Stimulated activated naive CD8-positive, alpha-beta T cell treated with anti-CD3 and anti-CD28 coated beads, Interleukin-15, amount 100 ng/mL, for 72 hours (primary cell): ENCODE data around the gene RSKR.

Experiments
- ATAC-seq: fragments of 150-1000 bp; cut with Tn5 transposase; 2 replicates; pipeline ENCODE4 v1.10.0; 2021; ENCODE audit warnings: mild to moderate bottlenecking, moderate library complexity
- DNase-seq, 2 donors: peaks; one replicate each; pipeline ENCODE4 v3.0.0; 2021 to 2022
- H3K27ac Mint-ChIP-seq, 2 donors: one replicate each; pipeline ENCODE4 v1.8.0; 2022; ENCODE audit warnings: mild to moderate bottlenecking in 2 of 2, mixed read lengths in 2 of 2, moderate library complexity in 2 of 2
- H3K27me3 Mint-ChIP-seq: one replicate; pipeline ENCODE4 v1.8.0; 2022; ENCODE audit warnings: mixed read lengths
- H3K4me1 Mint-ChIP-seq: one replicate; pipeline ENCODE4 v1.8.0; 2022; ENCODE audit warnings: mild to moderate bottlenecking, mixed read lengths
- H3K4me3 Mint-ChIP-seq, 2 donors: one replicate each; pipeline ENCODE4 v1.8.0; 2022; ENCODE audit warnings: mild to moderate bottlenecking in 2 of 2, mixed read lengths in 2 of 2, moderate library complexity in 1 of 2
- H3K9me3 Mint-ChIP-seq, 2 donors: one replicate each; pipeline ENCODE4 v1.8.0; 2022; ENCODE audit warnings: mixed read lengths in 2 of 2

Gene RSKR

GRCh38 chr17:28643983-28644786 lies 30.2 kb upstream of the RSKR start:
- peak; percentile 25 to 27 for DNase-seq
- H3K4me1 Mint-ChIP-seq = peaks cover 50% of the 10 kb centered on the region
- H3K27me3 Mint-ChIP-seq = no peaks in the 10 kb centered on the region
- H3K9me3 Mint-ChIP-seq = no peaks in the 10 kb centered on the region
- H3K27ac Mint-ChIP-seq = peak overlapping the region; percentile 92 to 97
- ATAC-seq = peak; percentile 5
- peak overlapping the region; percentile 87 to 99 for H3K4me3 Mint-ChIP-seq

- Mint-ChIP-seq H3K27me3 (no peaks in the 10 kb centered on the region), H3K4me1 (peaks cover 50% of the 10 kb centered on the region), H3K9me3 (no peaks in the 10 kb centered on the region), H3K27ac (no peak overlapping the region), H3K4me3 (no peak overlapping the region)
- ATAC-seq (no peak), DNase-seq (no peak)
Measured at GRCh38 chr17:28641579-28641978, 27.6 kb upstream of the RSKR start.

GRCh38 chr17:28635506-28635905 lies 21.5 kb upstream of the RSKR start:
- no peak overlapping the region for H3K27ac Mint-ChIP-seq
- ATAC-seq = no peak
- H3K27me3 Mint-ChIP-seq = no peaks in the 10 kb centered on the region
- peaks cover 27% of the 10 kb centered on the region for H3K4me1 Mint-ChIP-seq
- no peak overlapping the region for H3K4me3 Mint-ChIP-seq
- no peak for DNase-seq
- H3K9me3 Mint-ChIP-seq = no peaks in the 10 kb centered on the region

GRCh38 chr17:28634206-28634865 lies 20.4 kb upstream of the RSKR start:
- no peak for ATAC-seq
- H3K27me3 Mint-ChIP-seq = no peaks in the 10 kb centered on the region
- no peak overlapping the region for H3K4me3 Mint-ChIP-seq
- no peak for DNase-seq
- H3K27ac Mint-ChIP-seq = no peak overlapping the region
- H3K9me3 Mint-ChIP-seq = no peaks in the 10 kb centered on the region
- peaks cover 23% of the 10 kb centered on the region for H3K4me1 Mint-ChIP-seq

- no peaks in the 10 kb centered on the region for H3K4me1 Mint-ChIP-seq
Measured at GRCh38 chr17:28626818-28627217, 12.8 kb upstream of the RSKR start.

GRCh38 chr17:28624148-28624547 lies 10.2 kb upstream of the RSKR start:
- DNase-seq = no peak
- Mint-ChIP-seq H3K9me3 (no peaks in the 10 kb centered on the region), H3K27me3 (no peaks in the 10 kb centered on the region), H3K4me1 (no peaks in the 10 kb centered on the region), H3K27ac (peak overlapping the region in 1 of 2 donors; percentile 2), H3K4me3 (no peak overlapping the region)
- no peak for ATAC-seq

More at GRCh38 chr17:28626818-28627217, 12.8 kb upstream of the RSKR start:
- no peaks in the 10 kb centered on the region for H3K27me3 Mint-ChIP-seq
- no peak for DNase-seq
- H3K4me3 Mint-ChIP-seq = no peak overlapping the region
- no peaks in the 10 kb centered on the region for H3K9me3 Mint-ChIP-seq
- ATAC-seq = no peak
- H3K27ac Mint-ChIP-seq = no peak overlapping the region

GRCh38 chr17:28623696-28624095 lies 9.7 kb upstream of the RSKR start:
- H3K27me3 Mint-ChIP-seq = no peaks in the 10 kb centered on the region
- H3K4me1 Mint-ChIP-seq = no peaks in the 10 kb centered on the region
- no peak overlapping the region for H3K4me3 Mint-ChIP-seq
- H3K27ac Mint-ChIP-seq = no peak overlapping the region
- H3K9me3 Mint-ChIP-seq = no peaks in the 10 kb centered on the region
- DNase-seq = no peak
- ATAC-seq = no peak

- H3K27ac Mint-ChIP-seq = no peak overlapping the region
- no peaks in the 10 kb centered on the region for H3K9me3 Mint-ChIP-seq
- no peak for DNase-seq
- no peak for ATAC-seq
- no peak overlapping the region for H3K4me3 Mint-ChIP-seq
- H3K4me1 Mint-ChIP-seq = no peaks in the 10 kb centered on the region
- no peaks in the 10 kb centered on the region for H3K27me3 Mint-ChIP-seq
Measured at GRCh38 chr17:28622186-28622585, 8.2 kb upstream of the RSKR start.

GRCh38 chr17:28620010-28620409 lies 6.0 kb upstream of the RSKR start:
- Mint-ChIP-seq H3K4me1 (no peaks in the 10 kb centered on the region), H3K27ac (peak overlapping the region in 1 of 2 donors; percentile 8), H3K27me3 (no peaks in the 10 kb centered on the region), H3K4me3 (no peak overlapping the region), H3K9me3 (no peaks in the 10 kb centered on the region)
- DNase-seq (no peak), ATAC-seq (no peak)

- H3K9me3 Mint-ChIP-seq = no peaks in the 10 kb centered on the region
- DNase-seq (no peak), ATAC-seq (no peak)
- H3K4me1 Mint-ChIP-seq = no peaks in the 10 kb centered on the region
- H3K27ac Mint-ChIP-seq = no peak overlapping the region
- H3K27me3 Mint-ChIP-seq = no peaks in the 10 kb centered on the region
- no peak overlapping the region for H3K4me3 Mint-ChIP-seq
Measured at GRCh38 chr17:28618464-28618863, 4.5 kb upstream of the RSKR start.

GRCh38 chr17:28616281-28616680 lies 2.3 kb upstream of the RSKR start:
- DNase-seq = no peak
- Mint-ChIP-seq H3K4me3 (no peak overlapping the region), H3K4me1 (no peaks in the 10 kb centered on the region), H3K9me3 (no peaks in the 10 kb centered on the region), H3K27ac (no peak overlapping the region), H3K27me3 (no peaks in the 10 kb centered on the region)
- no peak for ATAC-seq

- H3K4me3 Mint-ChIP-seq = no peak overlapping the region
- H3K4me1 Mint-ChIP-seq = no peaks in the 10 kb centered on the region
- ATAC-seq = no peak
- H3K27ac Mint-ChIP-seq = no peak overlapping the region
- DNase-seq = no peak
- no peaks in the 10 kb centered on the region for H3K27me3 Mint-ChIP-seq
- H3K9me3 Mint-ChIP-seq = no peaks in the 10 kb centered on the region
Measured at GRCh38 chr17:28615260-28615940, 1.4 kb upstream of the RSKR start.

- peak; percentile 15 to 26 for DNase-seq
- ATAC-seq = peak; percentile 74
- Mint-ChIP-seq H3K27me3 (no peaks in the 10 kb centered on the region), H3K4me1 (no peaks in the 10 kb centered on the region), H3K4me3 (no peak overlapping the region), H3K9me3 (no peaks in the 10 kb centered on the region), H3K27ac (peak overlapping the region in 1 of 2 donors; percentile 63)
Measured at GRCh38 chr17:28612936-28613872, 781 bp downstream of the RSKR start.

- H3K4me3 Mint-ChIP-seq = no peak overlapping the region
- no peak for ATAC-seq
- no peak for DNase-seq
- H3K27ac Mint-ChIP-seq = peak overlapping the region in 1 of 2 donors; percentile 27
- no peaks in the 10 kb centered on the region for H3K4me1 Mint-ChIP-seq
- H3K9me3 Mint-ChIP-seq = no peaks in the 10 kb centered on the region
- no peaks in the 10 kb centered on the region for H3K27me3 Mint-ChIP-seq
Measured at GRCh38 chr17:28612531-28612930, 1.5 kb downstream of the RSKR start.

GRCh38 chr17:28610376-28610775 lies 3.6 kb downstream of the RSKR start:
- no peak for ATAC-seq
- H3K27ac Mint-ChIP-seq = no peak overlapping the region

More at GRCh38 chr17:28610376-28610775, 3.6 kb downstream of the RSKR start:
- Mint-ChIP-seq H3K4me3 (no peak overlapping the region), H3K9me3 (no peaks in the 10 kb centered on the region), H3K27me3 (no peaks in the 10 kb centered on the region), H3K4me1 (no peaks in the 10 kb centered on the region)
- DNase-seq = no peak
